Hepatocyte (in vitro differentiated cells): ENCODE results near the gene CACNB4. TPM values are rescaled to one million over a fixed set of nuclear protein-coding genes. Genes with fewer than 3 reads are reported as not detected.

ENCODE experiments used
- DNase-seq: peaks from one replicate; pipeline ENCODE4 v3.0.0-alpha.2; 2016; ENCODE audit warnings: low spot score
- H2AFZ ChIP-seq: fragments of 200-600 bp; sonication (generic); 2 replicates; pipeline ENCODE4 v1.6.0; 2016; ENCODE audit warnings: antibody characterized with exemption, mild to moderate bottlenecking
- H3K27ac ChIP-seq: fragments of 200-600 bp; sonication (generic); 2 replicates; pipeline ENCODE4 v1.5.1; 2016; ENCODE audit warnings: mild to moderate bottlenecking
- H3K27me3 ChIP-seq: fragments of 200-600 bp; sonication (generic); 2 replicates; pipeline ENCODE4 v1.6.1; 2016
- H3K36me3 ChIP-seq: fragments of 200-600 bp; sonication (generic); replicated peaks from 2 replicates; pipeline ENCODE4 v1.5.1; 2016; ENCODE audit warnings: low read depth; ENCODE audit not compliant: insufficient read depth
- H3K4me1 ChIP-seq: fragments of 200-600 bp; sonication (generic); 2 replicates; pipeline ENCODE4 v1.5.1; 2016; ENCODE audit warnings: mild to moderate bottlenecking, moderate library complexity; ENCODE audit not compliant: insufficient read depth
- H3K4me2 ChIP-seq: fragments of 200-600 bp; sonication (generic); 2 replicates; pipeline ENCODE4 v1.6.0; 2016
- H3K4me3 ChIP-seq: fragments of 200-600 bp; sonication (generic); 2 replicates; pipeline ENCODE4 v1.5.1; 2016; ENCODE audit warnings: mild to moderate bottlenecking
- H3K79me2 ChIP-seq: fragments of 200-600 bp; sonication (generic); 2 replicates; pipeline ENCODE4 v1.6.0; 2017; ENCODE audit warnings: mild to moderate bottlenecking
- H3K9me2 ChIP-seq: fragments of 200-600 bp; sonication (generic); replicated peaks from 2 replicates; pipeline ENCODE4 v1.6.0; 2017; ENCODE audit warnings: mild to moderate bottlenecking; ENCODE audit not compliant: insufficient read depth
- H3K9me3 ChIP-seq: fragments of 200-600 bp; sonication (generic); 2 replicates; pipeline ENCODE4 v1.5.1; 2016; ENCODE audit warnings: low read depth, mild to moderate bottlenecking
- H4K20me1 ChIP-seq: fragments of 200-600 bp; sonication (generic); 2 replicates; pipeline ENCODE4 v1.6.0; 2016; ENCODE audit warnings: mild to moderate bottlenecking; ENCODE audit not compliant: insufficient read depth, poor library complexity, severe bottlenecking
- CTCF ChIP-seq: fragments of 200-600 bp; sonication (generic); IDR thresholded peaks from 2 replicates; pipeline ENCODE4 v1.5.1; 2016; ENCODE audit warnings: antibody characterized with exemption, mild to moderate bottlenecking; ENCODE audit not compliant: poor library complexity
- EZH2 ChIP-seq: fragments of 200-600 bp; sonication (generic); IDR thresholded peaks from 2 replicates; pipeline ENCODE4 v1.6.1; 2016; ENCODE audit warnings: antibody characterized with exemption, mild to moderate bottlenecking, borderline replicate concordance
- EZH2phosphoT487 ChIP-seq: fragments of 200-600 bp; sonication (generic); IDR thresholded peaks from one replicate; pipeline ENCODE4 v1.6.1; 2018; ENCODE audit warnings: antibody characterized with exemption, mild to moderate bottlenecking, low read depth, moderate library complexity; ENCODE audit not compliant: unreplicated experiment, severe bottlenecking
- WGBS: methylation state at CpG from one replicate; pipeline ENCODE4 v1.1.6; 2016; ENCODE audit warnings: low lambda C conversion rate; ENCODE audit errors: missing lambda C conversion rate; 5-methylcytosine and 5-hydroxymethylcytosine counted together
- polyA plus RNA-seq: library from polyadenylated mRNA; unstranded; fragments of >200 nt; fragmentation: Nextera tagmentation; extraction: Ambion mirVana; gene quantifications from 2 replicates; pipeline ENCODE4 v1.2.1, GENCODE V29; 2016
- total RNA-seq: library from RNA; depleted of rRNA; stranded (reverse); fragments of >200 nt; gene quantifications from 2 replicates; pipeline ENCODE4 v1.2.3, GENCODE V29; 2014

The CACNB4 gene
- total and polyA plus RNA-seq, 2 experiments from 2014 or later: 0.85 to 4.0 TPM

- H3K9me2 ChIP-seq: no peaks in the 10 kb centered on the region
- H4K20me1 ChIP-seq: no peaks in the 10 kb centered on the region
- H2AFZ ChIP-seq: no peak overlapping the region
- no peak overlapping the region for H3K4me3 ChIP-seq
- H3K9me3 ChIP-seq: no peaks in the 10 kb centered on the region
- no peak overlapping the region for H3K4me2 ChIP-seq
- WGBS: 94% methylated on average over 3 of the region's 3 CpGs
- no peaks in the 10 kb centered on the region for H3K36me3 ChIP-seq
- no peaks in the 10 kb centered on the region for H3K79me2 ChIP-seq
- DNase-seq: no peak
- no peaks in the 10 kb centered on the region for H3K27me3 ChIP-seq
- no peak for TF ChIP-seq EZH2phosphoT487
- no peak for TF ChIP-seq EZH2
- TF ChIP-seq CTCF: no peak
- no peak overlapping the region for H3K27ac ChIP-seq
- H3K4me1 ChIP-seq: peaks cover 33% of the 10 kb centered on the region
These were observed 243.7 kb downstream of the CACNB4 start for GRCh38 chr2:151855111-151855510.

GRCh38 chr2:151853070-151853758 is 245.6 kb downstream of the CACNB4 start:
- no peaks in the 10 kb centered on the region for H3K9me2 ChIP-seq
- H3K9me3 ChIP-seq: no peaks in the 10 kb centered on the region
- DNase-seq: no peak
- peaks cover 39% of the 10 kb centered on the region for H3K4me1 ChIP-seq
- H4K20me1 ChIP-seq: no peaks in the 10 kb centered on the region
- no peak overlapping the region for H2AFZ ChIP-seq
- 62% methylated on average over 3 of the region's 3 CpGs for WGBS
- H3K27me3 ChIP-seq: no peaks in the 10 kb centered on the region
- no peaks in the 10 kb centered on the region for H3K36me3 ChIP-seq
- peak overlapping the region; percentile 30 for H3K27ac ChIP-seq
- no peak overlapping the region for H3K4me3 ChIP-seq
- TF ChIP-seq EZH2phosphoT487 (no peak), EZH2 (no peak), CTCF (no peak)
- H3K4me2 ChIP-seq: no peak overlapping the region
- H3K79me2 ChIP-seq: no peaks in the 10 kb centered on the region

GRCh38 chr2:151852260-151853069 is 246.4 kb downstream of the CACNB4 start:
- no peaks in the 10 kb centered on the region for H3K79me2 ChIP-seq
- WGBS: 70% methylated on average over 6 of the region's 6 CpGs
- H3K4me1 ChIP-seq: peaks cover 39% of the 10 kb centered on the region
- no peaks in the 10 kb centered on the region for H3K9me3 ChIP-seq
- no peaks in the 10 kb centered on the region for H3K36me3 ChIP-seq
- H3K4me2 ChIP-seq: peak overlapping the region; percentile 23
- H3K27ac ChIP-seq: peak overlapping the region; percentile 30
- no peaks in the 10 kb centered on the region for H4K20me1 ChIP-seq
- H3K27me3 ChIP-seq: no peaks in the 10 kb centered on the region
- H3K9me2 ChIP-seq: no peaks in the 10 kb centered on the region
- H2AFZ ChIP-seq: no peak overlapping the region
- DNase-seq: no peak
- TF ChIP-seq EZH2: no peak
- no peak for TF ChIP-seq EZH2phosphoT487
- no peak for TF ChIP-seq CTCF
- no peak overlapping the region for H3K4me3 ChIP-seq
